Endodermal cell (in vitro differentiated cells): ENCODE data around the gene DNPH1. TPM values are rescaled to one million over a fixed set of nuclear protein-coding genes. Genes with fewer than 3 reads are reported as not detected.

Source experiments
- DNase-seq: peaks from one replicate; pipeline ENCODE4 v3.0.0-alpha.2; 2017
- H3K27ac ChIP-seq: 2 replicates; pipeline ENCODE4 v1.5.1; 2013; ENCODE audit warnings: mild to moderate bottlenecking, low read depth, low read length, moderate library complexity
- H3K27me3 ChIP-seq: 2 replicates; pipeline ENCODE4 v1.6.1; 2013; ENCODE audit warnings: mild to moderate bottlenecking, low read length, moderate library complexity; ENCODE audit not compliant: insufficient read depth, control insufficient read depth, poor library complexity, severe bottlenecking
- H3K36me3 ChIP-seq: 2 replicates; pipeline ENCODE4 v1.7.0; 2013; ENCODE audit warnings: mild to moderate bottlenecking, low read length, moderate library complexity; ENCODE audit not compliant: control insufficient read depth, insufficient read depth
- H3K4me1 ChIP-seq: one replicate; pipeline ENCODE4 v1.7.0; 2013; ENCODE audit warnings: low read length; ENCODE audit not compliant: control insufficient read depth, insufficient read depth
- H3K4me3 ChIP-seq: 2 replicates; pipeline ENCODE4 v1.5.1; 2013; ENCODE audit warnings: mild to moderate bottlenecking, low read length, moderate library complexity
- H3K9ac ChIP-seq: 2 replicates; pipeline ENCODE4 v1.6.1; 2013; ENCODE audit warnings: mild to moderate bottlenecking, low read length, moderate library complexity; ENCODE audit not compliant: poor library complexity, severe bottlenecking; ENCODE audit errors: extremely low read depth
- H3K9me3 ChIP-seq: 2 replicates; pipeline ENCODE4 v1.6.1; 2013; ENCODE audit warnings: mild to moderate bottlenecking, low read length, moderate library complexity; ENCODE audit not compliant: control insufficient read depth
- H3K27ac Mint-ChIP-seq: 2 replicates; pipeline ENCODE4 v1.8.0; 2020; ENCODE audit warnings: mixed read lengths
- H3K27me3 Mint-ChIP-seq: 2 replicates; pipeline ENCODE4 v1.8.0; 2021; ENCODE audit warnings: mild to moderate bottlenecking, mixed read lengths; ENCODE audit not compliant: insufficient read depth
- H3K36me3 Mint-ChIP-seq: 2 replicates; pipeline ENCODE4 v1.8.0; 2020; ENCODE audit warnings: low read depth, mixed read lengths
- H3K4me1 Mint-ChIP-seq: 2 replicates; pipeline ENCODE4 v1.8.0; 2020; ENCODE audit warnings: mixed read lengths
- H3K4me3 Mint-ChIP-seq: 2 replicates; pipeline ENCODE4 v1.8.0; 2020; ENCODE audit warnings: mild to moderate bottlenecking, moderate library complexity, mixed read lengths
- H3K9me3 Mint-ChIP-seq: 2 replicates; pipeline ENCODE4 v1.8.0; 2020; ENCODE audit warnings: mild to moderate bottlenecking, mixed read lengths
- CTCF ChIP-seq: fragments of 200-600 bp; sonication (generic); conservative IDR thresholded peaks from 2 replicates; pipeline ENCODE4 v1.5.0; 2021; ENCODE audit warnings: antibody characterized with exemption, mild to moderate bottlenecking
- WGBS, 2 experiments: methylation state at CpG; one replicate each; pipeline versions ENCODE4 v1.1.5 to v1.1.7; 2013; ENCODE audit warnings: missing lambda C conversion rate in 2 of 2, mixed read lengths in 1 of 2; ENCODE audit not compliant: insufficient coverage in 1 of 2, insufficient read length in 1 of 2; 5-methylcytosine and 5-hydroxymethylcytosine counted together
- total RNA-seq, 2 donors: library from RNA; stranded (reverse); fragmentation: NEBNext Ultra II Directional in 1 of 2; extraction: Animal tissue kit (Norgen Biotek cat#: 25700) in 1 of 2; gene quantifications; 2 replicates in 1 of 2; 3 replicates in 1 of 2; pipeline ENCODE4 v1.2.1, GENCODE V29; 2021

The DNPH1 gene
- total RNA-seq, 2 donors from 2014 or later, result 48.2 to 66.5 TPM

- no peak overlapping the region for H3K9ac ChIP-seq
- Mint-ChIP-seq H3K4me3 (no peak overlapping the region), H3K27me3 (peaks cover 18% of the 10 kb centered on the region), H3K4me1 (peaks cover 14% of the 10 kb centered on the region), H3K27ac (no peak overlapping the region), H3K36me3 (no peaks in the 10 kb centered on the region), H3K9me3 (peaks cover 2% of the 10 kb centered on the region)
- no peak overlapping the region for H3K27ac ChIP-seq
- 10 to 14% methylated on average over 21 to 37 of the region's 37 CpGs for WGBS, 2 experiments
- no peaks in the 10 kb centered on the region for H3K4me1 ChIP-seq
- H3K4me3 ChIP-seq, result no peak overlapping the region
- DNase-seq, result peak; percentile 67
- H3K27me3 ChIP-seq, result peaks cover 83% of the 10 kb centered on the region
- H3K9me3 ChIP-seq, result no peaks in the 10 kb centered on the region
- H3K36me3 ChIP-seq, result no peaks in the 10 kb centered on the region
- TF ChIP-seq CTCF, result no peak
Measured at GRCh38 chr6:43243664-43244321, 14.5 kb upstream of the DNPH1 start.

GRCh38 chr6:43242908-43243663, 13.8 kb upstream of the DNPH1 start, which contains the start of gene TTBK1:
Gene TTBK1 (plus strand): TSS chr6:43243481. CDS start chr6:43246661, 3,180 bp downstream.
- Mint-ChIP-seq H3K36me3 (no peaks in the 10 kb centered on the region), H3K27me3 (peaks cover 17% of the 10 kb centered on the region), H3K4me3 (no peak within 1 kb of the TSS), H3K9me3 (peaks cover 2% of the 10 kb centered on the region), H3K4me1 (peaks cover 13% of the 10 kb centered on the region), H3K27ac (no peak within 1 kb of the TSS)
- H3K4me3 ChIP-seq, result no peak within 1 kb of the TSS
- no peak within 1 kb of the TSS for H3K27ac ChIP-seq
- no peaks in the 10 kb centered on the region for H3K9me3 ChIP-seq
- H3K4me1 ChIP-seq, result no peaks in the 10 kb centered on the region
- H3K36me3 ChIP-seq, result no peaks in the 10 kb centered on the region
- WGBS, 2 experiments, result 13 to 26% methylated on average over 20 to 47 of the region's 47 CpGs
- DNase-seq, result no peak
- peaks cover 85% of the 10 kb centered on the region for H3K27me3 ChIP-seq
- H3K9ac ChIP-seq, result no peak within 1 kb of the TSS
- TF ChIP-seq CTCF, result no peak

- no peak overlapping the region for H3K4me3 Mint-ChIP-seq
- peaks cover 89% of the 10 kb centered on the region for H3K27me3 ChIP-seq
- no peak overlapping the region for H3K9ac ChIP-seq
- WGBS, 2 experiments, result 79 to 82% methylated on average over 2 of the region's 2 CpGs
- peaks cover 19% of the 10 kb centered on the region for H3K27me3 Mint-ChIP-seq
- no peaks in the 10 kb centered on the region for H3K9me3 ChIP-seq
- DNase-seq, result no peak
- H3K4me1 Mint-ChIP-seq, result peaks cover 3% of the 10 kb centered on the region
- no peaks in the 10 kb centered on the region for H3K36me3 Mint-ChIP-seq
- H3K27ac ChIP-seq, result no peak overlapping the region
- no peak overlapping the region for H3K27ac Mint-ChIP-seq
- TF ChIP-seq CTCF, result no peak
- H3K36me3 ChIP-seq, result no peaks in the 10 kb centered on the region
- H3K9me3 Mint-ChIP-seq, result peaks cover 2% of the 10 kb centered on the region
- no peaks in the 10 kb centered on the region for H3K4me1 ChIP-seq
- no peak overlapping the region for H3K4me3 ChIP-seq
Measured at GRCh38 chr6:43241446-43241845, 12.2 kb upstream of the DNPH1 start.
